SK-N-SH treated with all-trans-retinoic acid at 6 μM for 48 hours (cell line): Measurements from ENCODE around the gene PPP5C.

Source experiments
- ATAC-seq: fragments of 200-7000 bp; cut with Tn5 transposase; 3 replicates; pipeline ENCODE4 v1.9.1; 2020; ENCODE audit warnings: mild to moderate bottlenecking, moderate library complexity
- ARNTL ChIP-seq: fragments of 450-650 bp; formaldehyde crosslinking; IDR thresholded peaks from 2 replicates; pipeline ENCODE4 v1.5.0; 2020; ENCODE audit warnings: low read depth, mild to moderate bottlenecking, moderate library complexity, borderline replicate concordance
- BACH2 ChIP-seq: fragments of 250-450 bp; sonication (Bioruptor Pico); IDR thresholded peaks from 2 replicates; pipeline ENCODE4 v1.9.0; 2021; ENCODE audit warnings: mild to moderate bottlenecking, borderline replicate concordance
- CSDC2 ChIP-seq: fragments of 250-450 bp; sonication (Bioruptor Pico); IDR thresholded peaks from 2 replicates; pipeline ENCODE4 v1.5.0; 2020; ENCODE audit warnings: mild to moderate bottlenecking, moderate library complexity
- ESRRG ChIP-seq: fragments of 250-450 bp; sonication (Bioruptor Pico); IDR thresholded peaks from 2 replicates; pipeline ENCODE4 v1.6.1; 2021; ENCODE audit warnings: mild to moderate bottlenecking
- GLIS3 ChIP-seq: fragments of 250-450 bp; sonication (Bioruptor Pico); IDR thresholded peaks from 2 replicates; pipeline ENCODE4 v1.5.0; 2020; ENCODE audit warnings: mild to moderate bottlenecking, moderate library complexity
- ISL1 ChIP-seq: fragments of 250-450 bp; sonication (Bioruptor Pico); IDR thresholded peaks from 2 replicates; pipeline ENCODE4 v2.1.2; 2022; ENCODE audit warnings: mild to moderate bottlenecking, moderate library complexity
- OSR1 ChIP-seq: fragments of 250-450 bp; sonication (Bioruptor Pico); IDR thresholded peaks from 2 replicates; pipeline ENCODE4 v1.8.0; 2022; ENCODE audit warnings: moderate library complexity, mild to moderate bottlenecking, inconsistent platforms
- POU6F1 ChIP-seq: fragments of 250-450 bp; sonication (Bioruptor Pico); IDR thresholded peaks from 2 replicates; pipeline ENCODE4 v1.8.0; 2021; ENCODE audit warnings: low read depth, mild to moderate bottlenecking, moderate library complexity, borderline replicate concordance
- PPARA ChIP-seq: fragments of 250-450 bp; sonication (Bioruptor Pico); IDR thresholded peaks from 2 replicates; pipeline ENCODE4 v1.5.0; 2020; ENCODE audit warnings: mild to moderate bottlenecking, borderline replicate concordance
- RARB ChIP-seq: fragments of 250-450 bp; sonication (Bioruptor Pico); IDR thresholded peaks from 2 replicates; pipeline ENCODE4 v1.8.0; 2021; ENCODE audit warnings: mild to moderate bottlenecking, moderate library complexity
- SNAI2 ChIP-seq: fragments of 250-450 bp; sonication (Bioruptor Pico); IDR thresholded peaks from 2 replicates; pipeline ENCODE4 v1.5.0; 2020; ENCODE audit warnings: mild to moderate bottlenecking, moderate library complexity
- TCF4 ChIP-seq: fragments of 250-450 bp; sonication (Bioruptor Pico); IDR thresholded peaks from 2 replicates; pipeline ENCODE4 v1.8.0; 2021; ENCODE audit warnings: mild to moderate bottlenecking, moderate library complexity, borderline replicate concordance
- TOX ChIP-seq: fragments of 250-450 bp; sonication (Bioruptor Pico); IDR thresholded peaks from 2 replicates; pipeline ENCODE4 v1.8.0; 2021; ENCODE audit warnings: mild to moderate bottlenecking, moderate library complexity, borderline replicate concordance
- ZC3H10 ChIP-seq: fragments of 250-450 bp; sonication (Bioruptor Pico); IDR thresholded peaks from 2 replicates; pipeline ENCODE4 v1.5.1; 2021; ENCODE audit warnings: mild to moderate bottlenecking, moderate library complexity
- ZFP3 ChIP-seq: fragments of 250-450 bp; sonication (Bioruptor Pico); IDR thresholded peaks from 2 replicates; pipeline ENCODE4 v1.5.0; 2020; ENCODE audit warnings: mild to moderate bottlenecking, moderate library complexity
- ZFP30 ChIP-seq: fragments of 450-650 bp; formaldehyde crosslinking; IDR thresholded peaks from 2 replicates; pipeline ENCODE4 v1.5.0; 2022; ENCODE audit warnings: mild to moderate bottlenecking, moderate library complexity
- ZNF565 ChIP-seq: fragments of 450-650 bp; formaldehyde crosslinking; conservative IDR thresholded peaks from 2 replicates; pipeline ENCODE4 v1.5.0; 2020; ENCODE audit warnings: low read depth, mild to moderate bottlenecking, moderate library complexity
- ZNF70 ChIP-seq: fragments of 450-650 bp; formaldehyde crosslinking; IDR thresholded peaks from 2 replicates; pipeline ENCODE4 v1.5.0; 2020; ENCODE audit warnings: mild to moderate bottlenecking, moderate library complexity
- ZNF8 ChIP-seq: fragments of 450-650 bp; formaldehyde crosslinking; IDR thresholded peaks from 2 replicates; pipeline ENCODE4 v1.5.0; 2020; ENCODE audit warnings: mild to moderate bottlenecking, moderate library complexity
- TF ChIP-seq, protein P1 (sequence below): fragments of 250-450 bp; sonication (Bioruptor Pico); IDR thresholded peaks from 2 replicates; pipeline ENCODE4 v1.5.1; 2021; ENCODE audit warnings: mild to moderate bottlenecking, moderate library complexity
- TF ChIP-seq, protein P2 (sequence below): fragments of 250-450 bp; sonication (Bioruptor Pico); IDR thresholded peaks from 2 replicates; pipeline ENCODE4 v1.8.0; 2020; ENCODE audit warnings: mild to moderate bottlenecking, moderate library complexity, borderline replicate concordance
- TF ChIP-seq, protein P3 (sequence below): fragments of 250-450 bp; sonication (Bioruptor Pico); IDR thresholded peaks from 2 replicates; pipeline ENCODE4 v1.5.0; 2020; ENCODE audit warnings: mild to moderate bottlenecking, moderate library complexity

Gene PPP5C

DNA sequence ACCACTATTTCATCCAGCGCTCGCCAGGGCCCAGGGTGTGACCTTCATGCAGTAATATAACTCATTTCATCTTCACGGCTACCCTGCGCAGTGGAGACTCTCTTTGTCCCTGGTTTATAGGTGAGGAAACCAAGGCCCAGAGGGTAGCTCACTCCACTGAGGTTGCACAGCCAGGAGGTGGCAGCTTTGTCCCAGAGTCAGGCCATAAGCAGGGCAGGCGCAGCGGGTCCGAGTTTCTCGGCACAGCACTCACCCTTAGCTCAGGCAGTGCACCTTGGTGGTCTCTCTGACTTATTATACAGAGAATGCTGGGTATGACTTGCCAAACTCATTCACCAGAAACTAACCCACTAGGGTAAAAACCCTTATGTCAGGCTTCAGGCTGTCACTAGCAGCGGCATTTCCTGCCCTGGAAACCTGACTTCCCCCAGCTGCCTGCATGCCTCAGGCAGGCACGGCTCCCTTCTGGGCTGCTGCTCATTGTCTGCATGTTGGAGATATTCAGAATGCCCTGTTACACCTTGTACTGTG, 24.5 kb downstream of the PPP5C start:
- ATAC-seq = no peak
- TF ChIP-seq ZNF565 (CRISPR knock-in tag) (no peak), CSDC2 (CRISPR knock-in tag) (no peak), BACH2 (CRISPR knock-in tag) (no peak), POU6F1 (CRISPR knock-in tag) (no peak), RARB (no peak), TOX (CRISPR knock-in tag) (no peak), PPARA (no peak), SNAI2 (CRISPR knock-in tag) (no peak), OSR1 (no peak), ZC3H10 (CRISPR knock-in tag) (no peak)
- TF ChIP-seq, protein P1, sequence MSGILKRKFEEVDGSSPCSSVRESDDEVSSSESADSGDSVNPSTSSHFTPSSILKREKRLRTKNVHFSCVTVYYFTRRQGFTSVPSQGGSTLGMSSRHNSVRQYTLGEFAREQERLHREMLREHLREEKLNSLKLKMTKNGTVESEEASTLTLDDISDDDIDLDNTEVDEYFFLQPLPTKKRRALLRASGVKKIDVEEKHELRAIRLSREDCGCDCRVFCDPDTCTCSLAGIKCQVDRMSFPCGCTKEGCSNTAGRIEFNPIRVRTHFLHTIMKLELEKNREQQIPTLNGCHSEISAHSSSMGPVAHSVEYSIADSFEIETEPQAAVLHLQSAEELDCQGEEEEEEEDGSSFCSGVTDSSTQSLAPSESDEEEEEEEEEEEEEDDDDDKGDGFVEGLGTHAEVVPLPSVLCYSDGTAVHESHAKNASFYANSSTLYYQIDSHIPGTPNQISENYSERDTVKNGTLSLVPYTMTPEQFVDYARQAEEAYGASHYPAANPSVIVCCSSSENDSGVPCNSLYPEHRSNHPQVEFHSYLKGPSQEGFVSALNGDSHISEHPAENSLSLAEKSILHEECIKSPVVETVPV (CRISPR knock-in tag) = no peak
- TF ChIP-seq, protein P2, sequence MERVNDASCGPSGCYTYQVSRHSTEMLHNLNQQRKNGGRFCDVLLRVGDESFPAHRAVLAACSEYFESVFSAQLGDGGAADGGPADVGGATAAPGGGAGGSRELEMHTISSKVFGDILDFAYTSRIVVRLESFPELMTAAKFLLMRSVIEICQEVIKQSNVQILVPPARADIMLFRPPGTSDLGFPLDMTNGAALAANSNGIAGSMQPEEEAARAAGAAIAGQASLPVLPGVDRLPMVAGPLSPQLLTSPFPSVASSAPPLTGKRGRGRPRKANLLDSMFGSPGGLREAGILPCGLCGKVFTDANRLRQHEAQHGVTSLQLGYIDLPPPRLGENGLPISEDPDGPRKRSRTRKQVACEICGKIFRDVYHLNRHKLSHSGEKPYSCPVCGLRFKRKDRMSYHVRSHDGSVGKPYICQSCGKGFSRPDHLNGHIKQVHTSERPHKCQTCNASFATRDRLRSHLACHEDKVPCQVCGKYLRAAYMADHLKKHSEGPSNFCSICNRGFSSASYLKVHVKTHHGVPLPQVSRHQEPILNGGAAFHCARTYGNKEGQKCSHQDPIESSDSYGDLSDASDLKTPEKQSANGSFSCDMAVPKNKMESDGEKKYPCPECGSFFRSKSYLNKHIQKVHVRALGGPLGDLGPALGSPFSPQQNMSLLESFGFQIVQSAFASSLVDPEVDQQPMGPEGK (CRISPR knock-in tag) = no peak
- TF ChIP-seq, protein P3, sequence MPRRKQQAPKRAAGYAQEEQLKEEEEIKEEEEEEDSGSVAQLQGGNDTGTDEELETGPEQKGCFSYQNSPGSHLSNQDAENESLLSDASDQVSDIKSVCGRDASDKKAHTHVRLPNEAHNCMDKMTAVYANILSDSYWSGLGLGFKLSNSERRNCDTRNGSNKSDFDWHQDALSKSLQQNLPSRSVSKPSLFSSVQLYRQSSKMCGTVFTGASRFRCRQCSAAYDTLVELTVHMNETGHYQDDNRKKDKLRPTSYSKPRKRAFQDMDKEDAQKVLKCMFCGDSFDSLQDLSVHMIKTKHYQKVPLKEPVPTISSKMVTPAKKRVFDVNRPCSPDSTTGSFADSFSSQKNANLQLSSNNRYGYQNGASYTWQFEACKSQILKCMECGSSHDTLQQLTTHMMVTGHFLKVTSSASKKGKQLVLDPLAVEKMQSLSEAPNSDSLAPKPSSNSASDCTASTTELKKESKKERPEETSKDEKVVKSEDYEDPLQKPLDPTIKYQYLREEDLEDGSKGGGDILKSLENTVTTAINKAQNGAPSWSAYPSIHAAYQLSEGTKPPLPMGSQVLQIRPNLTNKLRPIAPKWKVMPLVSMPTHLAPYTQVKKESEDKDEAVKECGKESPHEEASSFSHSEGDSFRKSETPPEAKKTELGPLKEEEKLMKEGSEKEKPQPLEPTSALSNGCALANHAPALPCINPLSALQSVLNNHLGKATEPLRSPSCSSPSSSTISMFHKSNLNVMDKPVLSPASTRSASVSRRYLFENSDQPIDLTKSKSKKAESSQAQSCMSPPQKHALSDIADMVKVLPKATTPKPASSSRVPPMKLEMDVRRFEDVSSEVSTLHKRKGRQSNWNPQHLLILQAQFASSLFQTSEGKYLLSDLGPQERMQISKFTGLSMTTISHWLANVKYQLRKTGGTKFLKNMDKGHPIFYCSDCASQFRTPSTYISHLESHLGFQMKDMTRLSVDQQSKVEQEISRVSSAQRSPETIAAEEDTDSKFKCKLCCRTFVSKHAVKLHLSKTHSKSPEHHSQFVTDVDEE (CRISPR knock-in tag) = no peak
- TF ChIP-seq, all 23 proteins: peak for 0

DNA sequence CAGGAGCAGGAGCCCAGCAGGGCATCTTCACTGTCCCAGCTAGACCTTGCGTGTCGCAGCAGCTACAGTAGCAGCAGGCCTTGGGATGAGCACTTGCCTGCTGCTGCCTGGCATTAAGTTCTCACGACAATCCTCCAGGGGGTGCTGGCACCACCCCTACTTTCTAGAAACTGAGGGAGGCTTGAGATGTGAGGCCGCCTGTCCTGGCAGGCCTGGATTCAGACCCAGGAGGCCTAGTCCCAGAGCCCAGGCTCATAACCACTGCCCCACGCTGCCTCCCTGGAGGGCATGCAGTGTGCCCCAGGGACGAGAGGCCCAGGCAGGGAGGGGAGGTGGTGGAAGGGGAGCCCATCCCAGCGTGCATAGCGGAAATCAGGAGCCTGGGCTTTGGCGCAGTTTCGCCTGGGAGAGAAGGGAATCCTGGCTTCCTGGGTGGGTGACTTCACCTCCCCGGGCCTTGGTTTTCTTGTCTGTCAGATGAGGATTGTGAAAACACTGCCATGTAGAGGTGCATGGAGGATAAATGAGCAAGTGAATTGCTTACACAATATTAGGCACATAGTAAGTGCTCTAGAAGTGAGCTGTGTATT, 26.1 kb downstream of the PPP5C start:
- TF ChIP-seq TCF4 (CRISPR knock-in tag) = no peak
- no peak for TF ChIP-seq ARNTL (CRISPR knock-in tag)
- no peak for TF ChIP-seq ESRRG
- TF ChIP-seq ZNF8 = no peak
- TF ChIP-seq, protein P1 (CRISPR knock-in tag) = no peak
- no peak for TF ChIP-seq ZNF70 (CRISPR knock-in tag)
- no peak for TF ChIP-seq POU6F1 (CRISPR knock-in tag)
- no peak for TF ChIP-seq TOX (CRISPR knock-in tag)
- TF ChIP-seq GLIS3 (CRISPR knock-in tag) = no peak
- TF ChIP-seq BACH2 (CRISPR knock-in tag) = no peak
- TF ChIP-seq ISL1 (CRISPR knock-in tag) = no peak
- TF ChIP-seq ZFP3 = no peak
- TF ChIP-seq, protein P2 (CRISPR knock-in tag) = no peak
- TF ChIP-seq ZFP30 (CRISPR knock-in tag) = no peak
- TF ChIP-seq, protein P3 (CRISPR knock-in tag) = no peak
- no peak for TF ChIP-seq OSR1
- ATAC-seq = peak; percentile 20; the same call in 2 of the 3 replicates
